Neural progenitor cell (in vitro differentiated cells): ENCODE measurements around the gene MYCL. TPM values are rescaled to one million over a fixed set of nuclear protein-coding genes. Genes with fewer than 3 reads are reported as not detected.
A peak's percentile ranks its signal among the peaks of the same experiment; 100 is the strongest.

ENCODE experiments used
- DNase-seq: peaks from one replicate; pipeline ENCODE4 v3.0.0-alpha.2; 2016; ENCODE audit warnings: low spot score
- H2AFZ ChIP-seq: fragments of 200-600 bp; sonication (generic); replicated peaks from 2 replicates; pipeline ENCODE4 v1.6.1; 2016; ENCODE audit warnings: antibody characterized with exemption
- H3F3A ChIP-seq: fragments of 200-600 bp; sonication (generic); 2 replicates; pipeline ENCODE4 v1.6.1; 2016; ENCODE audit warnings: antibody characterized with exemption, low read depth
- H3K27ac ChIP-seq: fragments of 200-600 bp; sonication (generic); 2 replicates; pipeline ENCODE4 v1.5.1; 2016; ENCODE audit warnings: mild to moderate bottlenecking
- H3K27me3 ChIP-seq: fragments of 200-600 bp; sonication (generic); 2 replicates; pipeline ENCODE4 v1.6.1; 2016; ENCODE audit warnings: mild to moderate bottlenecking, moderate library complexity
- H3K36me3 ChIP-seq: fragments of 200-600 bp; sonication (generic); 2 replicates; pipeline ENCODE4 v1.5.1; 2016
- H3K4me1 ChIP-seq: fragments of 200-600 bp; sonication (generic); 2 replicates; pipeline ENCODE4 v1.6.1; 2016; ENCODE audit warnings: mixed run types
- H3K4me2 ChIP-seq: fragments of 200-600 bp; sonication (generic); 2 replicates; pipeline ENCODE4 v1.6.1; 2016
- H3K4me3 ChIP-seq: fragments of 200-600 bp; sonication (generic); 2 replicates; pipeline ENCODE4 v1.5.1; 2016
- H3K79me2 ChIP-seq: fragments of 200-600 bp; sonication (generic); 2 replicates; pipeline ENCODE4 v1.6.1; 2016; ENCODE audit warnings: low read depth
- H3K9ac ChIP-seq: fragments of 200-600 bp; sonication (generic); 2 replicates; pipeline ENCODE4 v1.6.1; 2016
- H3K9me3 ChIP-seq: fragments of 200-600 bp; sonication (generic); 2 replicates; pipeline ENCODE4 v1.5.1; 2016; ENCODE audit warnings: low read depth
- H4K20me1 ChIP-seq: fragments of 200-600 bp; sonication (generic); 2 replicates; pipeline ENCODE4 v1.6.1; 2016; ENCODE audit warnings: low read depth
- H3K27ac Mint-ChIP-seq: 3 replicates; pipeline ENCODE4 v1.8.0; 2021; ENCODE audit warnings: mixed read lengths
- H3K27me3 Mint-ChIP-seq: 2 replicates; pipeline ENCODE4 v1.8.0; 2022; ENCODE audit warnings: low read depth, mild to moderate bottlenecking, inconsistent platforms, moderate library complexity, mixed read lengths; ENCODE audit not compliant: insufficient read depth
- H3K36me3 Mint-ChIP-seq: 3 replicates; pipeline ENCODE4 v1.8.0; 2021; ENCODE audit warnings: mixed read lengths
- H3K4me1 Mint-ChIP-seq: 3 replicates; pipeline ENCODE4 v1.8.0; 2021; ENCODE audit warnings: mixed read lengths
- H3K4me3 Mint-ChIP-seq: 3 replicates; pipeline ENCODE4 v1.8.0; 2021; ENCODE audit warnings: mild to moderate bottlenecking, moderate library complexity, mixed read lengths
- H3K9me3 Mint-ChIP-seq: 3 replicates; pipeline ENCODE4 v1.8.0; 2020; ENCODE audit warnings: mixed read lengths
- EZH2 ChIP-seq: fragments of 200-600 bp; sonication (generic); IDR thresholded peaks from 2 replicates; pipeline ENCODE4 v1.6.1; 2017; ENCODE audit warnings: antibody characterized with exemption, mild to moderate bottlenecking, moderate library complexity
- EZH2phosphoT487 ChIP-seq: fragments of 200-600 bp; sonication (generic); IDR thresholded peaks from 2 replicates; pipeline ENCODE4 v1.6.1; 2017; ENCODE audit warnings: antibody characterized with exemption
- total RNA-seq: library from RNA; depleted of rRNA; stranded (reverse); fragments of >200 nt; gene quantifications from 2 replicates; pipeline ENCODE4 v1.2.3, GENCODE V29; 2015; ENCODE audit warnings: low replicate concordance
- TF ChIP-seq, protein P1 (sequence below): fragments of 200-600 bp; sonication (generic); IDR thresholded peaks from 2 replicates; pipeline ENCODE4 v1.5.1; 2017; ENCODE audit warnings: antibody characterized with exemption, mild to moderate bottlenecking

The MYCL gene
- total RNA-seq, 1 donor from 2014 or later, result 21.8 TPM

DNA sequence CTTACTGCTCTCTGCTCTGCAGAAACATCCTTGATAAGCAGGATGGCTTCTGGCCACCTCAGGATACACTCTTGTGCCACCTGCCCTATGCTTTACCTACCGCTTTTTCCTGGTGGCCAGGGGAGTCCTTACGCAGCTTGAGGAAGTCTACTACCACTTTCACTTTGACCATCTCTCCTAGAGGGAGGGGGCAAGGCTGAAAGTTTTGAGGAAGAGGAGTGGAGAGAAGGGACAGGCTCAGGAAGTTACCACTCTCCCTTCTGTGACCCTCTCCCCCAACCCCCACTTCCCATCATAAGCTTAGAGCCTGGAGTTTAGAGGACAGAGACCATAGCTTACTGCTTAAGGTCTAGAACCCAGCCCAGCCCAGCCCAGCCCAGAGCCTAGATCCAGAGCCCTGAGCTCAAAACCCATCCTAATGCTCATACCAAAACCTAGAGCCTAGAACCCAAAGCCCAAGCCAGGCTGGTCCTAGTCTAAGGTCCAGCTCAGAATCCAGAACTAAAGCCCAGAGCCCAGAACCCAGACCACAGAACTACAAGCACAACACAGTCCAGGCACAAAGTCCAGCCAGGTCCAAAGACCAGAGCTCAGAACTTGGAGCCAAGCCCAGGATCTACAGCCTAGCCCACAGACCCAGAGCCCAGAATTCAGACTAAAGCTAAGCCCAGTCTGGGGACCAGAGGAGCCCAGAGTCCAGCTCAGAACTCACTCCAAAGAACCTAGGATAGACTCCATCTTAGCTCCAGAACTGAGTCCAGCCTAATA, 35.2 kb upstream of the MYCL start:
- Histone ChIP-seq H4K20me1 (no peaks in the 10 kb centered on the region), H3K4me1 (no peaks in the 10 kb centered on the region), H3K9me3 (no peaks in the 10 kb centered on the region), H3K27ac (no peak overlapping the region), H3K4me2 (no peak overlapping the region), H3K9ac (no peak overlapping the region), H2AFZ (no peak overlapping the region), H3K36me3 (no peaks in the 10 kb centered on the region), H3F3A (no peaks in the 10 kb centered on the region), H3K27me3 (no peaks in the 10 kb centered on the region), H3K4me3 (no peak overlapping the region), H3K79me2 (no peaks in the 10 kb centered on the region)
- no peak overlapping the region for H3K4me3 Mint-ChIP-seq
- no peak for DNase-seq
- no peaks in the 10 kb centered on the region for H3K36me3 Mint-ChIP-seq
- H3K27ac Mint-ChIP-seq, result no peak overlapping the region
- TF ChIP-seq, protein P1, sequence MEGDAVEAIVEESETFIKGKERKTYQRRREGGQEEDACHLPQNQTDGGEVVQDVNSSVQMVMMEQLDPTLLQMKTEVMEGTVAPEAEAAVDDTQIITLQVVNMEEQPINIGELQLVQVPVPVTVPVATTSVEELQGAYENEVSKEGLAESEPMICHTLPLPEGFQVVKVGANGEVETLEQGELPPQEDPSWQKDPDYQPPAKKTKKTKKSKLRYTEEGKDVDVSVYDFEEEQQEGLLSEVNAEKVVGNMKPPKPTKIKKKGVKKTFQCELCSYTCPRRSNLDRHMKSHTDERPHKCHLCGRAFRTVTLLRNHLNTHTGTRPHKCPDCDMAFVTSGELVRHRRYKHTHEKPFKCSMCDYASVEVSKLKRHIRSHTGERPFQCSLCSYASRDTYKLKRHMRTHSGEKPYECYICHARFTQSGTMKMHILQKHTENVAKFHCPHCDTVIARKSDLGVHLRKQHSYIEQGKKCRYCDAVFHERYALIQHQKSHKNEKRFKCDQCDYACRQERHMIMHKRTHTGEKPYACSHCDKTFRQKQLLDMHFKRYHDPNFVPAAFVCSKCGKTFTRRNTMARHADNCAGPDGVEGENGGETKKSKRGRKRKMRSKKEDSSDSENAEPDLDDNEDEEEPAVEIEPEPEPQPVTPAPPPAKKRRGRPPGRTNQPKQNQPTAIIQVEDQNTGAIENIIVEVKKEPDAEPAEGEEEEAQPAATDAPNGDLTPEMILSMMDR, result no peak
- no peak for TF ChIP-seq EZH2phosphoT487
- TF ChIP-seq EZH2, result no peak
- peaks cover 3% of the 10 kb centered on the region for H3K27me3 Mint-ChIP-seq
- peaks cover 6% of the 10 kb centered on the region for H3K9me3 Mint-ChIP-seq
- H3K4me1 Mint-ChIP-seq, result no peaks in the 10 kb centered on the region

DNA sequence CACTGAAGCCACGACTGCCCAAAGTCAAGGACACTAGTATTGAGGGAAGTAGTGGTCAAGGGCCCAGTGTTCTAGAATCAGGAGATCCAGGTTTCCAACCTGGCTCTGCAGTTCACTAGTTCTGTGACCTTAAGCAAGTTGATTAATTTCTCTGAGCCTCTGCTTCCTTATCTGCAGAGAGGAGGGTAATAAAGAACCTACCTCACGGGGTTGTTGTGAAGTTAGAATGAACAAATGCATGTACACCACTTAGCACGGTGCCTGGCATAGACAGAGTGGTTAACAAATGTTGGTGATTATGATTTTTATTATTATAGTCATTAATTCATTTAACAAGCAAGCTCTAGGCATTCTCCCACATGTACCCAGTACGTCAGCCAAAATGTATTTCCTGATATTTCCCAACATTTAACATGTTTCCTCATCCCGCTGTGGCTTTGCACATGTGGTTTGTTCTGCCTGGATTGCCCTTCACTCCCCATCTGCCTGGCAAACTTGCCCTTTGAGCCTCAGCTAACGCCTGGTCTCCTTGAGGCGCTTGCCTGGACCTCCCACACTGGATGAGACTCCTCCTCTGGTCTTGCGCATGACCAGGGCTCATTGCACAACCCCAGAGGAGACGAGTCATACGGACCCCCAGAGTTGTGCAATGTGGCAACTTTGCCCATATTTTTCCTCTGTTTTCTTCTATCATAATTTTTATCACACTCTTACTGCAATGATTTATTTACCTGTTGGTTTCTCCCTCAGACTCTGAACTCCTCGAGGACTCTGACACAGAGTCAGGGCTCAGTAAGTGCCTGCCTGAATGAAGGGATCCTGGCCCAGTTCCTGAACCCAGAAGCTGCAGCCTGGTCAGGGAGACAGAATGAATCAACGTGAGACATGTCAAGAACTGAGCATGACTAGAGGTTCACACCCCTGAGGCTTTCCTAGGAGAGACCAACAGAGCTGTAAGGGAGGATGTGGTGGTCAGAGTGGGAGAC, 32.5 kb upstream of the MYCL start:
- H4K20me1 ChIP-seq, result no peaks in the 10 kb centered on the region
- no peaks in the 10 kb centered on the region for H3F3A ChIP-seq
- H3K4me1 Mint-ChIP-seq, result no peaks in the 10 kb centered on the region
- H3K27ac ChIP-seq, result no peak overlapping the region
- no peak overlapping the region for H3K4me3 ChIP-seq
- peaks cover 4% of the 10 kb centered on the region for H3K9me3 Mint-ChIP-seq
- H2AFZ ChIP-seq, result no peak overlapping the region
- H3K27ac Mint-ChIP-seq, result peak overlapping the region; percentile 36
- no peaks in the 10 kb centered on the region for H3K36me3 Mint-ChIP-seq
- no peak for DNase-seq
- H3K27me3 ChIP-seq, result no peaks in the 10 kb centered on the region
- no peaks in the 10 kb centered on the region for H3K79me2 ChIP-seq
- H3K4me1 ChIP-seq, result no peaks in the 10 kb centered on the region
- no peaks in the 10 kb centered on the region for H3K36me3 ChIP-seq
- no peak overlapping the region for H3K4me2 ChIP-seq
- H3K9ac ChIP-seq, result no peak overlapping the region
- no peaks in the 10 kb centered on the region for H3K9me3 ChIP-seq
- TF ChIP-seq EZH2 (no peak), EZH2phosphoT487 (no peak)
- TF ChIP-seq, protein P1, result no peak
- no peak overlapping the region for H3K4me3 Mint-ChIP-seq
- peaks cover 3% of the 10 kb centered on the region for H3K27me3 Mint-ChIP-seq

DNA sequence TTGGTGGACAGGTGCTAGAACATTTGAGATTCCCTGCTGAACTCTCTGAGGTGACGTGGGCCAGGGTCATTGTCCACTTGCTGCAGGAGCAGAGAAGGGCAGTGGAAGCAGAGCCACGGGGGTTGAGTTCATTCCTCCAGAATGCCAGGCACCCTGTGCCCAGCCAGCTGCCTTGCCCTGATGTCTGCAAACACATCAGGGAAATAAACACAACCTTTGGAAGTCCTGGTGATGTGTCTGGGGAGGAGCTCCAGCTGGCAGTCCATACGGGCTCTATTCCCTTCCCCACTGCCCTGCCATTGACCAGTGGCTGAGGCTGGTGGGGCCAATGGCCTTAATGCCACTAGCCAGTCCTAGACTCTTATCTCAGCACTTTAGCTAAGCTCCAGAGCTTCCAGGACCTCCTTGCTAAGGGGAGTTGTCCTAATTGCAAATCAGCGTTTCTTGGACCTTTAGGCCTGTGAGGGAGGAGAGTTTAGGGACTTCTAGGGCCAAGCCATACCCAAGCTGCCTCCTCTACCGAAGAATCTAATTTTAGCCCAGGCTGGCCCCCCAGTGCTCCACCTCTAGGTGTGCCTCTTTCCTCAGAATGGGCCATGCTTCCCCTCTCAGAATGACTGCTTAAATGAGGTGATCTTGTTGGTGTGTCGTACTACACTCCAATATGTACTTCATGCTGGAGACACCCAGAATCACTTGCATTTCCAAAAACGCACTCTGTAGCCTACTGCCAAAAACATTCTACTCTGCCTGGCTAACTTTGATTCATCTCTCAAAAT, 27.3 kb upstream of the MYCL start:
- Histone ChIP-seq H3K27me3 (peaks cover 22% of the 10 kb centered on the region), H3K4me1 (no peaks in the 10 kb centered on the region), H3K79me2 (no peaks in the 10 kb centered on the region), H3F3A (no peaks in the 10 kb centered on the region), H3K36me3 (no peaks in the 10 kb centered on the region), H2AFZ (no peak overlapping the region), H3K4me3 (no peak overlapping the region), H4K20me1 (no peaks in the 10 kb centered on the region), H3K9me3 (no peaks in the 10 kb centered on the region), H3K4me2 (no peak overlapping the region), H3K27ac (no peak overlapping the region), H3K9ac (no peak overlapping the region)
- Mint-ChIP-seq H3K27ac (no peak overlapping the region), H3K9me3 (no peaks in the 10 kb centered on the region), H3K36me3 (no peaks in the 10 kb centered on the region), H3K27me3 (peaks cover 4% of the 10 kb centered on the region), H3K4me1 (peaks cover 29% of the 10 kb centered on the region), H3K4me3 (no peak overlapping the region)
- TF ChIP-seq, protein P1, result no peak
- no peak for TF ChIP-seq EZH2phosphoT487
- no peak for TF ChIP-seq EZH2
- no peak for DNase-seq
